ENCODE results near the gene ANAPC13.

ANAPC13 gene

DNA sequence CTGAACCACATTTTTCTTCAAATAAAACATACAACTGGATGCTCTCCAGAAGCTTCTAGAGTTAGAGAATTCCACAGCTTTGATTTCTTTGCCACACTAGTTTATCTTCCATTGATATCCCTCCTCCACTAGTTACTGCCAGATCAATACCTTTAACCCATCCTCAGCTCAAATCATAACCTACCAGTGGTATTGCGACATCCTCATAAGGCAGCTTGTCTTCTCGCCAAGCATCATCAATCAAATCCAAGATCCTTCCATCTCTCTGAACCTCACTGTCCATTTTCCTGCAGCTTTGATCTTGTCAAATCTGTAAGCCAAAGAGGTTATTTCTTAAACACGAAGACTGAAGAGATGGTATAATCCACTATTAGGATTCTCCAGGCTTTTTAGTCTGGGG is 3.2 kb downstream of the ANAPC13 start:
- DNase-seq (ENCODE audit: low read depth) = no peak

DNA sequence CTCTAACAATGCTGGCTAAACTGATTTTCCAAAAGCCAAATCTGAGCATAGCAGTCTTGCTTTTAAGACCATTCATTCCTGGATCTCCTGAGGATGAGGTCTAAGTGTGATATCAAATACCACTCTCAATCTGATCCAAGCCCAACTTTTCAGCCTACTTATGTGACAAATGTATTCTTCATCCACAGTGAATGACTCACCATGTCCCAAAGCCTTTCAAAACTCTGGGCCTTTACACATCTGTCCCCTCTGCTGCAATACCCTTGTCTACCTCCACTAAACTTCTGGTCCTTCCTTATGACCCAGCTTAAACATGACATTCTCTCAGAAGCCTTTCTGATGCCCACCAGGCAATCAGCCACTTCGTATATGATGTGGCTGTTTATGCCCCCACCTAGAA is 4.6 kb downstream of the ANAPC13 start:
- DNase-seq (ENCODE audit: low read depth) = no peak

DNA sequence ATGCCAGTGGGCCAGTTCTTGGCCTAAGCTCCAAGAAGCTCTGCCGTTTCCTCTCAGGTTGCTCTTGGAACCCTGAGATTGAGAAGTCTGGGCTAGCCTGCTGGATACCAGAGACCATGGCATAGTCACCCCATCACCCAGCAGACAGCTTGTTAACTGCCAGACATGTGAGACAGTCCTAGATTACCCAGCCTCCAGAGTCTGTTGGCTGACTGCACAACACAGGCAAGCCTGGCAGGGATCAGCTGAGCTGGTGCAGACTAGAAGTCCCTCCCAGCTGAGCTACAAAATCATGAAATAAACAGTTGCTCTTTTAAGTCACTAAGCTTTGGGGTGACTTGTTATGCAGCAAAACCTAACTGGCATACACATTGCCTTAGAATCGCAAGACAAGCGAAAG is 5.2 kb downstream of the ANAPC13 start:
- no peak for DNase-seq (ENCODE audit: low read depth)

DNA sequence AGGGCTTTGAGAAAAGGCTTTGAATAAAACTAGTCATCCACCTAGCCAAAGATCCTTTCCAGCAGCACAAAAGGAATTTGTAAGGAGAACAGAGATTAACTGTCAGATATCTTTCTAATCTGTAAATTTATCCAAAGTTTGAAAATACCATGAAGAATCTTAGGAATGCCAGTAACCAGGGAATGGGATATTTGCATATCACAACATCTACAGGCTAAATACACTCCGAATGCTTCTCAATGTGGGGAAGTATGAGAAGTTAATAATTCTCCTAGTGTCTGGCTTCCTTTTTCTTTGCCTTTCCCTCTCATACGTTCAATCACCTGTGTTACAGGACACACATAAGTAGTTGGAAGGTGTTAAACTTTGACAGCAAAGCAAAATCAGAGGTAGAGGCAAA is 7.8 kb downstream of the ANAPC13 start:
- DNase-seq (ENCODE audit: low read depth) = no peak

DNA sequence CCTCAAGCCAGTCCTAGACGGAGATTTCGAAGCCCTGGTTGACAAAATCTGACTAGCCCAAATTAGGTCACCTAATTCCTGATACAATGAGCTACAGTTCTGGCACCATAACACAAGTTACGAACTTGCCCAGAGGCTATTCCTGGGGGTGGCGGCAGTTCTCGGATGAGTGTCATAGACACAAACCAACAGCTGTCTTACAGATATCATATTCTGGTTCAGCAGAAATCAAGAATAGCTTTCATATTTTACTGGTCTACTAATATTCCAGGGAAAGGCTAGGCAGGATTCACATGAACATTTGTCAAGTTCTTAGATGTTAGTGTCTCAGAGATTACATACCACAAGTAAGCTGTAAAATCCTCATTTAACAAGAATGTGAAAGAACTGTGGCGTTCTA is 8.8 kb downstream of the ANAPC13 start:
- no peak for DNase-seq (ENCODE audit: low read depth)

DNA sequence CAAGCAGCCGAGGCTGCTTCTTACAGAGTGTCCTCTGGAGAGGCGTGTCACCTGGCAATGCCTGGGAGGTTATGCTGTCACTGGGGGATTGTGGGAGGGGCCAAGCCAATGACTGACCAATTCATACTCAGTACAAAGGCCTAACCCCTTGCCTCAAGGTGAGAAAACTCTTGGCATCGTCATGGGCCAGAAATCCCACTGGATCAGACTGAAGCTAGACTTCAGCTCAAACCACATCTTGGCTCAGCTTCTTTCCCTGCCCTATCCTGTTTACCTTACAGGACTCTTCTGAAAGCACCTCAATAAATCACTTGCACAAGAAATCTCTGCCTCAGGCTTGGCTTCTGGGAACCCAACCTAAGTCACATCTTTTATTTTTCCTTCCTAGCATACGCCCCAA is 9.5 kb downstream of the ANAPC13 start:
- DNase-seq (ENCODE audit: low read depth) = no peak

DNA sequence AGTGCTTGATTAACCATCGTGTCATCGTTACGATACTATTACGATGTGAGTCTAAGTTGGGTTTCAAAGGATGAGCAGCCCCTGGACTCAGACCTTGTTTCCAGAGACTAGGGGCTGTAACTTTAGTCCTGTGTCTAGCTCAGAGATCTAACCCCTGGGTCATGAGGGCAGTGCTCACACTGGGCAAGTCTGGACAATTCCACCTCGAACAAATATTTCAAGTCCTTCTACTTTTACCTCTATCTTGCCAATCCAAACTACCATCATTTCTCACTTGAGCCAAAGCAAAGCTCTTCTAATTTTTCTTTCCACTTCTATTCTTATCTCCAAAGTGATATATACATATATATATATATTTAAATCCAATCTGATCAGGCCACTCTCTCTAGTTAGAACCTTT is 10.8 kb downstream of the ANAPC13 start:
- DNase-seq (ENCODE audit: low read depth) = no peak

DNA sequence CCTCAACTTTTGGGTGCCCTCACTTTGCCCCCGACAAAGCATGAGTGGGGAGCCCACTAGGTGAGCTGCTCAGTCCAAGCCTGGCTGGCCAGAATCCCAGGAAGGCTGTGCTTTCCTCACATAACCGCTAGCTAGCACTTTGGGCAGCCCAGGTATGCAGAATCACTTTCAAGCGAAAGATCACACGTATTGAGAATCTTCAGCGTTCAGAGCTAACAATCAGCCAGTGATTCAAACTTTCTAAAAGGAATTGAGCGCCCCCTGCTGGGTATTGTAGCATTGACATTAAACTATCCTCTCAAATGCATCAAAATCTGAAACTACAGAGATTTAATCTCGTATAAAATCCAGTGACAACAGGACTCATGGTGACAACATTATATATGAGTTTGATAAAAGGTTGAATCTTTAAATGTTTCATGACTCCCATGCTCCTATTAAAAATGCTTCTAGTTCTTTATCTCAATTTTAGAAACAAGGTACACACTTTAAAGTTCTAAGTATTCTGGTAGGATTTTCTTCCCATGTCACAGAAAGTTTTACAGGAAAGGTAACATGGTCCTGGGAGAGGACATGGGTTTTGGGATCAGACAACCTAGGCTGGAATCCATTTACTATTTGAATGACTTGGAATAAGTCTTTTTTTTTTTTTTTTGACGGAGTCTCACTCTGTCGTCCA is 11.8 kb downstream of the ANAPC13 start:
- no peak for DNase-seq (ENCODE audit: low read depth)

DNA sequence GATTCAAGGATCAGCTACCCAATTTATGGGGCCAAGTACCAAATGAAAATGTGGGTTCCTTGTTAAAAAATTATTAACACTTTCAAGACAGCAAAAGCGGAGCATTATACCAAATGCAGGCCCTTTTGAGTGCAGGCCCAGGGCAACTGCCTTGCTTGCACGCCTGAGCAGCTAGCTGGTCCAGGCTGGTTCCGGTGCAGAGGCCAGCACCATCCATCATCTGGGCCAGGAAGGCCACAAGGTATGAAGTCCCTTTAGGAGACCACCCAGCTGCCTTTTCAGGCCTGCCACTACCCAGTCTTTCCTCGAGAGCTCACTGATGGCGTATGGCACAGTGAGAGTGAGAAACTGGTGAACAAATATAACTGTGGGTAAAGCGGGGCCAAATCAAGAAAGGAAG is 13.0 kb downstream of the ANAPC13 start:
- DNase-seq (ENCODE audit: low read depth) = no peak

DNA sequence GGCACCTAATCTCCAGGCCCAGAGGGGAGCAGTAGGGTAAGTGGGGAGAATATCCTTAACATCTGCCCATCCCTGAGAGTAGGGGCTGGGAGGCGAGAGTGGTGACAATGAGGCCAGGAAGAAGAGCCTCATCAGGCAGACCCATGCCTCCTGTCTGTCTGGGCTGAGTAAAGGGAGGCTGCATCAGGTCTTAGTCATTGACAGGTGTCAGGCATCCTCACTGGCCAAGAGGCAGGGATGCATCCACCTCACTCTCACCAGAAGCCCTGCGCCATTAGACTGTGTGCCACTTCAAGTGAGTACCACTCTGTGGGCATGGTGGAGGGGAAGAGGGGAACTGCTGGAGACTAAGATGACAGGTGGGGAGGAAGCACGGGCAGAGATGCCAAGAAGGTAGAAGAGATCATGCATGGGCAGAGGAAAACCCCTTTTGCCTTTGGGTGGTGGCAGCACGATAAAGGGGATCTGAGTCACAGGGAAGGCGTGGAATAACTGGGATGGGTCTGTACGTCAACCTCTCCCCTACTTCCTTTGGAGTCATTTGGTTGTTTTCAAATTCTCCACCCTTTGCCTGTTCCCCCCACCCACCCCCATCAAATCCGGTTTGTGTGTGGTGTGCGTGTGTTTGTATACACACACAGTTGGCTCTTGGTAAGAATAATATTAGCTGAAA is 14.1 kb downstream of the ANAPC13 start:
- DNase-seq (ENCODE audit: low read depth) = no peak

DNA sequence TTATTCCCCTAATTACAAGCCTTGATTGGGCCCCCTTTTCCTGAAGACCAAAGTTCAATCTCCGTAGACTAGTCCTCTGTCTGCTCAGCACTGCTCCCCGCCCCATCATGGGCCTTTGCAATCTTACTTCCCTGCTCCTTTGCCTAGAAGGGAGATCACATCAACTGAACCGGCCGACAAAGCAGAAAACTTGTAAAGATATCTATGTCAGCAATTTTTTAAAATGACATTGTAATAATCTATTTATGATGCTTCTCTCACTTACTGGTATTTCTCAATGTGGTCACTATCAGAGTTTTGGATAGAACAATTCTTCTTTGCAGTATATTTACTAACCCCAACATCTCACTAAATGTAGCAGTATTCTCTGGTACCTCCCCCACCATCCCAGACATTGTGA is 17.3 kb downstream of the ANAPC13 start:
- no peak for DNase-seq (ENCODE audit: low read depth)

DNA sequence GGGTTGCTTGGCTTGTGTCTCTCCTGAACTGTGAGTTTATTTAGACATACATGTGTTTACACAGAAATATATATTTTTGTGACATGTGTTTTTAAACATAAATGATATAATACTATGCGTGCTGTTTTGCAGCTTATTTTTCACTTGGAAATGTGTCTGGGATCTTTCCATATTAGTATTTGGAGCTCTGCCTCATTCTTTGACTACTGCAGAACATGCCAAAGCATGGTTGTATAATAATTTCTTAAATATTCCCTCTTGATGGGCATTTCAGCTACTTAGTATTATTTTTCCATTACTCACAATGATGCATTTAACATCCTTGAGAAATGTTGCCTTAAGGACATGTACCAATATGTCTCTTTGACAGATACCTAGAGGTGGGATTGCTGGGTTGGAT is 19.5 kb downstream of the ANAPC13 start:
- DNase-seq (ENCODE audit: low read depth) = no peak

DNA sequence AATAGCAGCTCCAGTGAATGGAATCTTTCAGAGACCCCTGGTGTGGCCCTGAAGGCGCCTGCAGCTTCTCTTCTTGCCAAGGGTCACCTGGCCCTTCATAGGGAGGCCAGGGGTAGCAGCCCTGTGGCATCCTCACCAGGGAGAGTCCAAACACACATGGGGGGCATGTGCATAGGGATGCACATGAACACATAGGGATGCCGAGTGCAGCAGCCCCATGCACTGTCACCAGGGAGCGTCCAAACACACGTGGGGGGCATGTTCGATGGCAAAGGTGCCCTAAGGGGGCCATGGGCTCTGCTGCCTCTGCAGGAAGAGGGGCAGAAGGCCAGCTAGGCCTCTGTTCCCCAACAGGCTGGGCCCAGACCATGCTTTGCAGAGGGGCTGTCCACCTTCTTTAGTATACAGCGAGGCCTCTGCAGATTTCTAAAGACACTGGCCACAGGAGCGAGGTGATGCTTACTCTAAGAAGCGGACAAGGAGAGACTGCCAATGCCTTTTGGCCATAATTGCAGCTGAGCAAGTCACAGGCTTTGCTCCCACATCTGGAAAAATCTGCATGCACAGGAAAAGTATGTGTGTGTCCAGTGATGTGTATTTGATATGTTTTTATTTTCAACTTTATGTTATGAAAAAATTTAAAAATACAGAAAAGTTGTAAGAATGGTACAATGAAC is 21.0 kb downstream of the ANAPC13 start:
- DNase-seq (ENCODE audit: low read depth) = no peak

DNA sequence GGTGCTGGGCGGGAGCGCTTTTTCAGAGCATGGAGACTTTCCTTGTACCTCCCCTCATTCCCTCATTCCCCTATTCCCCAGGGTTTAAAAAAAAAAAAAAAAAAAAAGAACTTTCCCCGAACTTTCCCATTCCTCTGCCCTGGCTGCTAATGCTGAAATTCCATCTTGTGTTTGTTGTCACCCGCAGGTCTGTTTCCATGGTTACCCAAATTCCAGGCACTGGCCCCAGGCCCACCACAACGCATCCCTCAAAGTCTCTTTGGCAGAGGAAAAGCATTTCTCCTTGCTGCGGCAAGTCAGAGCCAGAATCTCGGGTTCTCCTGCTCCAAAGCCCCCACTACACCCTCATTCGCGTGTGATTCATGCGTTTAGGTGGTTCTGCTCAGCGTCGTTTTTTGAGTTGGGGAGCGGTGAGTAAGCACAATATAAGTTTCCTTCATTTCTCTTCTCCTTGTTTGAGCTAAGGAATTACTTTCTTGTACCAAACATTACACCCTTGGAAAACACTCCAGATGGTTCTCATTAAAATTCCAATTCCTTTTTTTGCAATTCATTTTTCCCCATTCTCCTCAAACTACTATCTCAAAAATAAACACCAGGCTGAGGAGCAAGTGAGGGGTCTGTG is 21.6 kb downstream of the ANAPC13 start:
- DNase-seq (ENCODE audit: low read depth) = peak; percentile 98

DNA sequence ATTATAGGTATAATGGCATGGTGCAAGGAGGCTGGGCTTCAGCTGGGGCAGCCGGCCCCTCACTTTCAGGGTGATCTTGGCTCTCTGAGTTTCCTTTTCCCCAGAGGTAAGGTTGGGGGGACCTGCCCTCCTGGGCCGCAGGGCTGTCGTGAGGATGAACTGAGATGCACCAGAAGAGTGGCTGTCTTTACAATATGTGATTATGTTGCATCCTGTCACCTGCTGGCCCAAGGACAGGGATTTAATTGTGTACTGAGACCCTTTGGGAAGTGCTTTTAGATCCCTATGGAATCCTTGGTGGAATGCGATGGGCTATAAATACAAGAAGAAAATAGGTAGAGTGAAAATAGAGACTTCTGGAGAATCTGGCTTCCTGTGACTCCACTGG is 22.1 kb downstream of the ANAPC13 start:
- no peak for DNase-seq (ENCODE audit: low read depth)

DNA sequence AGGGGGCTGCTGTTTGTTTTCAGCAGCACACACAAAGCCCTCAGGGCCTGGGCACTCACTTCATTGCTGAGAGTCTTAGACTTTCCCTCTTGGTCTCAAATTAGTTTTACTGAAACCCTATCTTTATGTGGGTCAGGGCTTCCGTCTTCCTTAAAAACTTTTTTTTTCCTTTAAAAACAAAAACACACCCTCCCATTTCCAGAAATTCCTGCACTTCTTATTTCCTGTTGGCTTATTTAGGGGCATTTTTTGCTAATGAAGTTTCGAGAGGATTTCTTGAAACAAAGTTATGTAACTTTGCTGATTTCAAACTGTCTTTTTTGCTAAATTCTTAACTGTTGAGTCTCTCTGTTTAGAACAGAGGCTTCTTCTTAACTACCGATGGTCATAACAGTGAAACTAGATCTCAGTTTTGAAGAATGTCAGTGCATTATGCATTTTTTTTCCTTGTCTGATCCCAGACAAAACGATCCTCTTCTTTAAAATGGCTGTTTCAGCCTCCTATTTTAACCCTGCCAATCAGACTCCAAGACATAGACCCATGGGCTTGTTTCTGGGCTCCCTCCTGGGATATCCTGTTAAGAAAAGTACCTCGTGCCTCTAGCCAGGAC is 23.3 kb downstream of the ANAPC13 start:
- DNase-seq (ENCODE audit: low read depth) = peak; percentile 83

DNA sequence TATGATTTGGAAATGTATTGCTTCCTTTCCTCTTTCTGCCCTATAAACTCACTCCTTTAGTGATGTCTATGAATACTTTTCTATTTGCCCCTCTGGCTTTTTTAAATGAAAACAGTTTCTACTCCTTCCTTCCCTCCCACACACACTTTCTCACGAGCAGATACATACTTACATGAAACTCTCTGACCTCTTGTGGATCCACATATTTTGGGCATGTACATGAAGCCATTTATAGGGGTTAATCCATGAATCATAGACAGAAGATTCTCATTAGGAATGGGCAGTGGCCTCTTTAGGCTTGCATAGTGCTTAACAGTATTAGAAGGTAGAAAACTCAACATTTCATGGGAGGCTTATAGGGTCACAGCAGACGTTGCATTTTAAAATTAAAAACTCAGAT is 24.8 kb downstream of the ANAPC13 start:
- peak; percentile 93 for DNase-seq (ENCODE audit: low read depth)

DNA sequence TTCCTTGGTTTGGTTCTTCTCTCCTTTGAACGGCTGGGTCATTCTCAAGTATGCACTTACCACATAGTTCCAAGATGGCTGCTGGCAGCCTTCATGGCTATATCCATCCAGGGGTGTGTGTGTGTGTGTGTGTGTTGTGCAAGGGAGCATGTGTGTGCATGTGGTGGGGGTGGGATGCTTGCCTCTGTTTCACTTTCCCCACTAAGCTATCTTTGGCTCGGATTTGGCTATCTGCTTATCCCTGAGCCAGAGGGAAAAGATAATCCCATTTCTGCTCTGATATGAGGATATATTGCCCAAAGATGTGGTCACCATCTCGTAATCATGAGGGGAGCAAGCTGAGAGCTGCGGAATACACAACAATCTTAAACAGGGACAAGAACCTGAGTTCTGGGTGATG is 26.2 kb downstream of the ANAPC13 start:
- no peak for DNase-seq (ENCODE audit: low read depth)

DNA sequence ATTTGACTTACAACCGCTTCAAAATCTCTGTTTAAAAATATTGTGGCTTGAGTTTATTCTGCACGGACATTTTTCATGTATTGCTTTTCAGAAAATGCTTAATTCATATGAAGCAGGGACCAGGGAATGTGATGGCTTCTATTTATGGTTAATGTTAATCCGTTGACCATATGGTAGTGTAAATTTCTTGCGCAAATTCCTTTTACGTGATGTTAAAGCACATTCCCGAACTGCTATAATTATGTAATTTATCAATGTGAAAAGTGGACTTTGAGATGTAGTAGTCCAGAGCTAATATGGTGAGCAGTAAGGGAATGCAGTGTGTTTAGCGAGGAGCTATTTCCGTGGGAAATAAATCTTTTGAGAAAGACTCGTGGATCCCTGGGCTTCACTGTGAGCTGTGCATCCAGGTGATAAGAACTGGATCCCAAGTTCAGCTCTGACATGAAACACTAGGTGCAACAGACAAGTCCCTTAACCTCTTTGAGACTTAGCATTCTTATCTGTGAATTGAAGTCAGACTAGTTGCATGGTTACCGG is 27.3 kb downstream of the ANAPC13 start:
- no peak for DNase-seq (ENCODE audit: low read depth)

DNA sequence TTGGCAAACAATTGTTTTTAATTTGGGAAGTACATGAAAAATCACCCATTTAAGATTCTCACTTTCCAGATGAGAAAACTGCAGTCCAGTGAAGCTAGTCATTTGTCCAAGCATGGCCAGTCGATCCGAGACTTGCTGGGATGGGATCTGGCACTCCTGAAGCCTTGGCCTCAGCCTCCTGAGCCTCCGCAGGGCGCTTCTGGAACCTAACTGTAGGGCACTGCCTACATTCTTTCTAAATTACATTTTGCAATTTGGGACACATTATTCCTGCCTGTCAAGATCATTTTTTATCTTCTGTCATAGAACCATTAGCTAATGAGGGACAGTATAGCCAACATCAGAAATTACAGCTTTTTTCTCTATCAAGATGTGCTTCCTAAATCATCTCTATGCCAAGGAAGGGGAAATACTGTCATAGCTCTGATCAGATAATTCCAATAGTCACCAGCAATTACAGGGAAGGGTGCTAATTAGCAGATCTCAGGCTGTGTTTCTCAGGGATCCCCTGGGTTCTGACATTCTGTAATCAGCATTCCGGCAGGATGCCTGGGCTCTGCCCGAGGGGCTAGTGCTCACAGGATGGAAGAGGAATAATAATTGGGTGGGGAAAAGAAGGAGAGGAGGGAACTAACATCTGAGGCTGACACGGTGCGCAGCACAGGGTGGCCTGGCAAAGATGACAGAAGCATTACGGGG is 28.3 kb downstream of the ANAPC13 start:
- DNase-seq (ENCODE audit: low read depth) = no peak

DNA sequence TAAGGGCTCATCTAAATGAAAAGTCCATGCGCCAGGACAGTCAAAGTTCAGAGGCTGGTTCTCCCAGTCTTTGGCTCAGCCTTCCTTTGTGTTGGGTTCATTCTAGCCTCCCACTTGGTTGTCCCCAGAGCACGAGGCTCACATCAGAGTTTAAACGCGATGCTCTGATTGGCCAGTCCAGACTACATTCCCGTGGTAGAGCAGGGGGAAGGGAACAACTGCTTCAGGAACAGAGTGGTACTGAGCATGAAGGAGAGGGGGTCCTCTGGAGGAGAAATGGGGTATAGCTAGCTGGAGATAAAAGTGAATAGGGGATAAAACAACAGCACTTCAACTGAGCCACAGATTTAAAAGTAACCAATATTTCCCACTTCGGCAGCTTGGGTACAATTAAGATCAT is 32.2 kb downstream of the ANAPC13 start:
- no peak for DNase-seq (ENCODE audit: low read depth)

DNA sequence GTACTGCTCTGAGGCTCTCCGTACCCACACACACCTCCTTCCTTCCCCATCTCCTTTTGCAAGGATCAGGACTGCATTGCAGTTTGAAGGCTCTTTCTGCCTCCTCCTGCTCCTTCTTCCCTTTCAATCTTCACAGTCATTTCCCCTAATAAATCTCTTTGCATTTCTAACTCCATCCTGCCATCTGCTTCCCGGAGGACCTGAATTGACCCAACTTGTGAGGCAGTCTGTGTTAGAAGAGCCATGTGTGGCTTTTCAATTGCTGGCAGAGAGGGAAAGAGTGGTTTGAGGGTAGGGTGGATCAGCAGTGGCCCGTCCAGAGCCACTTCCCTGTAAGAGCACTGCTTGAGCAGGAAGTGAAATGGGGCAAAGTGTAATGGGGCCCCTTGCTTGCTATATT is 35.8 kb downstream of the ANAPC13 start:
- DNase-seq (ENCODE audit: low read depth) = no peak
